Ovary (tissue), 3 donors: ENCODE data around the gene PKMYT1.
A peak's percentile ranks its signal among the peaks of the same experiment; 100 is the strongest.

Experiments
- CTCF ChIP-seq, 3 donors: fragments of 450-650 bp in 2 of 3; fragments of 200-600 bp in 1 of 3; IDR thresholded peaks; one replicate each; pipeline versions ENCODE4 v1.5.1 to v1.8.0; 2016 to 2022; ENCODE audit warnings: antibody characterized with exemption in 3 of 3, mild to moderate bottlenecking in 1 of 3
- EP300 ChIP-seq: sonication (generic); formaldehyde crosslinking; IDR thresholded peaks from one replicate; pipeline ENCODE4 v1.6.1; 2017; ENCODE audit warnings: antibody characterized with exemption
- POLR2A ChIP-seq: fragments of 450-650 bp; IDR thresholded peaks from one replicate; pipeline ENCODE4 v1.6.1; 2017; ENCODE audit warnings: antibody characterized with exemption, mild to moderate bottlenecking, moderate library complexity
- donor health status: DM: no; HTN: no; CAD: no.

GRCh38 chr16:3020604-3021448, 40.6 kb upstream of the PKMYT1 start:
- TF ChIP-seq POLR2A (no peak), CTCF (IDR thresholded peaks at IDR 0.05) (no peak), EP300 (peak; percentile 62)
